Immature natural killer cell (primary cell): Measurements from ENCODE around the gene DHX16. TPM values are rescaled to one million over a fixed set of nuclear protein-coding genes. Genes with fewer than 3 reads are reported as not detected.
"Not testable (repeated sequence)": the region's sequence is repeated elsewhere in the genome, so short reads cannot be mapped to it uniquely, and the experiment has no call there.

Source experiments
- DNase-seq, 3 donors: peaks; one replicate each; pipeline ENCODE4 v3.0.0; 2022; ENCODE audit warnings: mixed read lengths in 1 of 3
- H3K27ac Mint-ChIP-seq, 6 donors: one replicate each; pipeline ENCODE4 v1.8.0; 2020; ENCODE audit warnings: mixed read lengths in 6 of 6, mild to moderate bottlenecking in 5 of 6, inconsistent platforms in 4 of 6, moderate library complexity in 3 of 6
- H3K27me3 Mint-ChIP-seq, 3 donors: one replicate each; pipeline ENCODE4 v1.8.0; 2020 to 2021; ENCODE audit warnings: low read depth in 3 of 3, mild to moderate bottlenecking in 3 of 3, mixed read lengths in 3 of 3, moderate library complexity in 3 of 3, inconsistent platforms in 1 of 3
- H3K36me3 Mint-ChIP-seq, 3 donors: one replicate each; pipeline ENCODE4 v1.8.0; 2020; ENCODE audit warnings: mixed read lengths in 3 of 3, inconsistent platforms in 2 of 3, mild to moderate bottlenecking in 2 of 3
- H3K4me1 Mint-ChIP-seq, 2 donors: one replicate each; pipeline ENCODE4 v1.8.0; 2020; ENCODE audit warnings: inconsistent platforms in 2 of 2, mild to moderate bottlenecking in 2 of 2, mixed read lengths in 2 of 2, moderate library complexity in 1 of 2
- H3K4me3 Mint-ChIP-seq, 5 donors: one replicate each; pipeline ENCODE4 v1.8.0; 2020; ENCODE audit warnings: mild to moderate bottlenecking in 5 of 5, mixed read lengths in 5 of 5, inconsistent platforms in 3 of 5, moderate library complexity in 3 of 5
- H3K9me3 Mint-ChIP-seq, 6 donors: one replicate each; pipeline ENCODE4 v1.8.0; 2020; ENCODE audit warnings: mild to moderate bottlenecking in 6 of 6, mixed read lengths in 6 of 6, inconsistent platforms in 4 of 6, moderate library complexity in 3 of 6
- polyA plus RNA-seq, 3 donors: library from polyadenylated mRNA; unstranded; fragments of 300-500 nt; fragmentation: Illumina TruSeq; gene quantifications; one replicate each; pipeline ENCODE4 v1.2.3, GENCODE V29; 2021

Gene DHX16
- polyA plus RNA-seq, 3 donors from 2014 or later, result 13.6 to 33.9 (median 14.4) TPM

DNA sequence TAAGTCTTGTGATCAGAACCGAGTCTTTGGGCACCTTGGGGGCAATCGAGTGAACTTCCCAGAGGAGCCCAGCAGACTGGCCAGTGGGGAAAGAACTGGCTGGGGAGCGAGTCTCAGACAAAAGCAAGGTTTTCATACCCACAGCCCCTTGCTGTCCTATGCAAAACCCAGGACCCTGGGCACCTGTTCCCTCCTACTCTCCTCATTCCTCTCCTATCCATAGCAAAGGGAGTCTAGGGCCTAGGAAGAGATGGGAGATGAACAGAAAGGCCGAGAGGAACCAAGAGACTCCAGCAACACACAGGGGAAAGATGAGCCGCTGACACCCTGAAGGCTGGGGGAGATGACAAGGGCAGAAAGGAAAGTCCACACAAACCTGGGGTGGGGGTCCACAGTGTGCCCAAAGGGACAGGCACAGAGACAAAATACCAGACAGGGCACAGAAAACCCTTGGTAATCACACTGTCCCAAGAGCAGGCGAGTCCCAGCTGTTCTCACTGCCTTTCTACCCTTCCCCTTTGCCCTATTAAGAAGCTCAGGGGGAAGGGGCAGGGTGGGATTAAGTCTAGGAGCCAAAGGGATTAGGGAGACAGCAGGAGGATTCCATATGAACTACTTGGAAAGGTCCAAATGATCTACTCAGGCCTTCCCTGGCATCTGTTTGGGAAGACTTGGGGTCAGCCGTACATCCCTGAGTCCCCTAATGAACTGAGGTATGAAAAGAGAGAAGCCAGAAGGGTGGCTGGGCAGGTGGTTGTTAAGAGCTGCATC, 7.1 kb upstream of the DHX16 start:
- H3K27me3 Mint-ChIP-seq, result peaks cover 11 to 15% (median 15%) of the 10 kb centered on the region in 3 donors
- H3K27ac Mint-ChIP-seq, result peak overlapping the region; percentile 85 to 99 (median 98)
- H3K4me3 Mint-ChIP-seq, result peak overlapping the region; percentile 79 to 100 (median 99)
- peaks cover 48 to 54% of the 10 kb centered on the region in 2 donors for H3K4me1 Mint-ChIP-seq
- no peaks in the 10 kb centered on the region for H3K9me3 Mint-ChIP-seq
- H3K36me3 Mint-ChIP-seq, result peaks cover 25 to 45% (median 38%) of the 10 kb centered on the region in 3 donors
- DNase-seq, result no peak

DNA sequence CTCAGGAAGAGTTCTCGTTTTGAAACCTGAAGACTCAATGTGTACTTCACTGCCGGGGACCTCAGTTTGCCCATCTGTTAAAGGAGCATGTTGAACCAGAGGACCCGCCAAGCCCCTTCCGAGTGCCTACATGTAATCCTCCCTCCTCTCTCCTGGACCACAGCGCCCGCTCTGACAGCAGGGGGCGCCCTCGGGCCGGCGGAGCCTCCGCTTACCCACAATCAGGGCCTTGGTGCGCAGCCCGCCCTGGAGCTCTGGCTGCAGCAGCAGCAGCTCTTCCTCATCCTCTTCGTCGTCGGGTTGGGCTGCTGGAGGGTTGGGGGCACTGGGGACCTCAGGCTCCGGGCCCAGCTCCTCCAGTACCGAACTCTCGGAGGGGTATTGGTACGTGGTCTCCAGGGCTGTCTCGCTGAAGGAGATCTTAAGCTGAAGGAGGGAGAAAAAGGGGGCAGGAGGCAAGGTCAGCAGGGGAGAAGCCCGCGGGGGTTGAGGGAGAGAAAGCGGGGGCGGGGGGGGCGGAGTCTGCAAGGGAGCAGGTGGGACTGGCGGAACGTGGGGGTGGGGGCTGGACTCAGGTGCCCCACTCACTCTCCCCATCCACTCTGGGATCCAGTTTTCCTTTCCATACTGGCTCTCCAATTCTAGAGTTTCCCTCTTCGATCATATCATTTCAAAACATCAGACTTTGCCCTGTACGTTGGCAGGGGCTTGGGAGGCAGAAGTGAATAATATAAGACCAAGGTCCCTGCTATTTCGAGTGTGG, 6.3 kb upstream of the DHX16 start:
- Mint-ChIP-seq H3K4me1 (peaks cover 46 to 53% of the 10 kb centered on the region in 2 donors), H3K4me3 (peak overlapping the region; percentile 79 to 100 (median 99)), H3K27ac (peak overlapping the region; percentile 85 to 99 (median 98)), H3K9me3 (no peaks in the 10 kb centered on the region), H3K36me3 (peaks cover 23 to 41% (median 35%) of the 10 kb centered on the region in 3 donors), H3K27me3 (peaks cover 9 to 13% (median 12%) of the 10 kb centered on the region in 3 donors)
- DNase-seq, result peak; percentile 87 to 90 (median 88)

DNA sequence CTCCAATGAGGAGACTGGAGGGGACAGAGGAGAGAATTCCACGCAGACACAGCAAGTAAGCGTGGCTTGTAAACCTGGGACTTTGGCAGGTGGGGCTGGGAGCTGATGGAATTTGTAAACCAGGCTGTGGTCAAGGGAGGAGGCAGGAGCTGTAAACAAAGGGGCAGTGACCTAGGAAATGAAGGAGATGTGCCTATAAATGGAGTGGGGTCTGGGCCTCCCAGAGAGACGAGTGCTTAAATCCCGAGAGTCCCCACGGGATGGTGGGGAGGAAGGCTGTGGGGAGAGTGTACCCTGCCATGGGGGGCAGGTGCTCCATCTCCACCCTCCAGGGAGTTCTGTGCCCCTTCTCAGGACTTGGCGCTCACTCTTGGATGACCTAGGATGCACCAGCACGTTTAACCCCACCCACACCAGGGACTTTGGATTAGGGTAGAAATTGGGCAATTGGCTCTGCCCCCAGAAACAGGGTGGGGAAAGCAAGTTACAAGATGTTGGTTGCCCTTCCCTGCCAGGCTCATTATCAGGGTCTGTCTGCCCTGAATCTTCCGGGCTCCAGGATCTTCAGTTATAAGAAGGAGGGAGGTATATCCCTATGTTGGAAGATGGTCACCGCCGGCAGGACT, 4.0 kb upstream of the DHX16 start:
- H3K4me1 Mint-ChIP-seq, result peaks cover 47 to 53% of the 10 kb centered on the region in 2 donors
- H3K27me3 Mint-ChIP-seq, result peaks cover 4 to 8% (median 6%) of the 10 kb centered on the region in 3 donors
- H3K36me3 Mint-ChIP-seq, result peaks cover 20 to 34% (median 27%) of the 10 kb centered on the region in 3 donors
- no peak for DNase-seq
- no peaks in the 10 kb centered on the region for H3K9me3 Mint-ChIP-seq
- peak overlapping the region in 1 of 5 donors; percentile 27 for H3K4me3 Mint-ChIP-seq
- H3K27ac Mint-ChIP-seq, result peak overlapping the region in 5 of 6 donors; percentile 31 to 76 (median 53)

DNA sequence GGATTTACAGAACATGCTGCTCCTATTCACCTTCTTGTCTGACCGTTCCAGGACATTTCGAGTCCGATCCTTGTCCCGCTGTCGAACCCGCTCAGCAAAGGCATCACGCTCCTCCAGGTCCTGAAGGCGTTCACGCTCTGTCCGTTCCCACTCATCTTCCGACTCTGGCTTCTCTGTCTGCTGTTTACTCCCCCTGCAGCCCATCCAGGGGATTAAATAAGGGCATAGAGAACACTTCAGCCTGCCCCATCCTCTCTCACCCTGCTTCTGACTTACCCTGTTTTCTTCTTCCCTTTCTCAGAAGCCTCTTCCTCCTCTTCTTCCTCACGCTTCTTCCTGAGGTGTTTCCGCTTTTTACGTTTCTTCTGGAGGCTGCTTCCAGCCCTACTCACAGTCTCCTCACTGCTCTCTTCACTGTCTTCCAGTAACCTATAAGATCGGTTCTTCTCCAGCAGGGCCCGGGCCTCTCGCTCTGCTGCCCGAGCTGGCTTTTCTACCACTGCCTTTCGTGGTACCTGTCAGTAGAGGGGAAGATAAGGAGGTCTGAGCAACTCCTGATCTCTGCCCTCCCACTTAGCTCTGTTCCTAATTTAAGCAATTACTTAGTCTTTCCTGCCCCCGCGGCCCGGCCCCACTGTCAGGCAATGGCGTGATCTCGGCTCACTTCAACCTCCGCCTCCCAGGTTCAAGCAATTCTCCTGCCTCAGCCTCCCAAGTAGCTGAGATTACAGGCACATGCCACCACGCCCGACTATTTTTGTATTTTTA, 1.9 kb downstream of the DHX16 start:
- Mint-ChIP-seq H3K9me3 (no peaks in the 10 kb centered on the region), H3K36me3 (peaks cover 6 to 23% (median 20%) of the 10 kb centered on the region in 3 donors), H3K27me3 (peaks cover 4 to 9% (median 5%) of the 10 kb centered on the region in 3 donors), H3K4me1 (peaks cover 27 to 30% of the 10 kb centered on the region in 2 donors), H3K4me3 (peak overlapping the region; percentile 73 to 87 (median 74)), H3K27ac (peak overlapping the region in 4 of 6 donors; percentile 34 to 66 (median 62))
- DNase-seq, result no peak

DNA sequence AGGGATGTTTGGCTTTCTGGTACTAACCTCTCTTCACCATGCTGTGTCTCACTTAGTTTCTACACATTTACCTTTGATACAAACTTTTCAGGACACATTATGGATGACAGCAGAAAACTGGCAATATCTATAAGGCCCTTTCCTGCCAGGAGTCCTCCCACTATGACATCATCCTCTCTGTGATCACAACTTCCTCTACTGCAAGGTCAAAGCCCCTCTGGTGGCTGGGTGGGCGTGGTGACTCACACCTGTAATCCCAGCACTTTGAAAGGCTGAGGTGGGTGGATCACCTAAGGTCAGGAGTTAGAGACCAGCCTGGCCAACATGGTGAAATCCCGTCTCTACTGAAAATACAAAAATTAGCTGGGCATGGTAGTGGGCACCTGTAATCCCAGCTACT, 6.5 kb downstream of the DHX16 start:
- H3K27ac Mint-ChIP-seq, result peak overlapping the region in 2 of 6 donors; percentile 7 to 57
- not testable (repeated sequence) for H3K27me3 Mint-ChIP-seq, H3K9me3 Mint-ChIP-seq, H3K4me3 Mint-ChIP-seq, DNase-seq
- peaks cover 23 to 52% (median 42%) of the 10 kb centered on the region in 3 donors for H3K36me3 Mint-ChIP-seq
- H3K4me1 Mint-ChIP-seq, result peaks cover 11 to 15% of the 10 kb centered on the region in 2 donors

DNA sequence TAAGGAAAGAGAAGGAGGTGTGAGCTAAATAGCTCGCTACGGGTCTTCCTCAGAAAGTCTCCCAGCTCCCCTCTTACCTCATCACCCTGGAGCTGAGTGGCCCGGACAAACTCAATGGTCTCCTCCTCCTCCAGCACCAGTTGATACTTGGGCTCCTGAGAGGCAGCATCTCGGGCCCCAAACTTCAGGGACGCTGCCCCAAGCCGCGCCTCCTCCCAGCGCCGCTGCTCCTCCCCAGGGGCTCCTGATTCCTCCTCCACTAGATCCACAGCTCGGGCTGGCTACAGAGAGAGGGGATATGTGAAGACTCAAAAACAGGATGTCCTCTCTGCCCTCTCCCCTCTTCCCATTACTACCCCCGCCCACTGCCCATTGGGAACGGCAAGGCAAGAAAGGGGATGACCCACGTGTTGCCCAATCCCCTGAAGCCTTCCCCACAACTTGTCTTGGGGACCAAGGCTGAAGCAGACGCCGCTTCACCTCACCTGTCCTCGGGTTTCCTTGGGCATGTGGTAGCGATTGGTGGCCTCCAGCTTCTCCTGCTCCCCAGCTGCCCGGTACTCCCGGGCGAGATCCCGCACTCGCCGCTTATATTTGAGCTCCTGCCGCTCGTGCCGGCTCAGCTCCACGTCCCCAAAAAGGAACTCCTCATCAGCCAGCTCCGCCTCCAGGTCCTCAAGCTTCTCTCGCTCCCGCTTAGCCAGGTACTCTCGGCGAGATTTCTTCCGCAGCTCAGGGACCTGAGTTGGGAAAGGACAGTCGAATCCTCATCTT, 7.6 kb downstream of the DHX16 start:
- no peaks in the 10 kb centered on the region for H3K27me3 Mint-ChIP-seq
- no peak overlapping the region for H3K4me3 Mint-ChIP-seq
- H3K4me1 Mint-ChIP-seq, result peaks cover under 1 to 5% of the 10 kb centered on the region in 2 donors
- DNase-seq, result no peak
- H3K36me3 Mint-ChIP-seq, result peaks cover 18 to 45% (median 35%) of the 10 kb centered on the region in 3 donors
- H3K27ac Mint-ChIP-seq, result no peak overlapping the region
- H3K9me3 Mint-ChIP-seq, result no peaks in the 10 kb centered on the region

DNA sequence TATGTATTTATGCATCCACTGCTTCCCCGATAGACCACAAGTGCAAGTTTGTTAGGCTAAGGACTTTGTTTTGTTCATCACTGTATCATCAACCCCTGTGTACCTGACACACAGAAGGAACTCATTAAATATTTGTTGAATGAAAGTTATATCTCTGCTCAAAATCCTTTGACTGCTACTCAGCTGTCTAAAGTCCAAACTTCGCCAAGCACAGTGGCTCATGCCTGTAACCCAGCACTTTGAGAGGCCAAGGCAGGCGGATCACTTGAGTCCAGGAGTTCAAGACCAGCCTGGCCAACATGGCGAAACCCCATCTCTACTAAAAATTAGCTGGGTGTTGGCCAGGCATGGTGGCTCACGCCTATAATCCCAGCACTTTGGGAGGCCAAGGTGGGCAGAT, 14.9 kb downstream of the DHX16 start:
- peaks cover 19 to 73% (median 46%) of the 10 kb centered on the region in 3 donors for H3K36me3 Mint-ChIP-seq
- not testable (repeated sequence) for H3K4me3 Mint-ChIP-seq, H3K9me3 Mint-ChIP-seq, H3K27me3 Mint-ChIP-seq, DNase-seq, H3K4me1 Mint-ChIP-seq
- peak overlapping the region in 2 of 6 donors; percentile 1 to 69 for H3K27ac Mint-ChIP-seq

DNA sequence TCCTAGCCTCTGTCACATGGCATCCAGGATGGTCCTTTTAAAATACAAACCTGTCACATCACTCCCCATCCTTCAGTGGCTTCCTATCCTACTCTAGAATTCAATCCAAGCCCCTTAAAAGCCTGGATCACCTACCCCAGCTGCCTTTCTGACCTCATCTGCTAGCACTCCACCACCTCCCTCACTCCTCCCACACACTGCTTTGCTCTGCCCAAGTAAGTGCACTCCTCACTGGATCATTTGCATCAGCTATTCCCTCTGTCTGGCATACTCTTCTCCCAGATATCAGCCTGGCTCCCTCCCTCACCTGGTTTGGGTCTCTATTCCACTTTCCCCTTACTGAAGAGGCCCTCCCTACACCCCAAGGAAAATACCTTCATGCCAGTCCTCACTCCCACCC, 15.4 kb downstream of the DHX16 start:
- no peak for DNase-seq
- Mint-ChIP-seq H3K4me3 (no peak overlapping the region), H3K36me3 (peaks cover 17 to 68% (median 45%) of the 10 kb centered on the region in 3 donors), H3K9me3 (no peaks in the 10 kb centered on the region), H3K4me1 (no peaks in the 10 kb centered on the region), H3K27ac (peak overlapping the region in 2 of 6 donors; percentile 1 to 69), H3K27me3 (peaks cover 0 to 5% (median 0%) of the 10 kb centered on the region in 3 donors)

DNA sequence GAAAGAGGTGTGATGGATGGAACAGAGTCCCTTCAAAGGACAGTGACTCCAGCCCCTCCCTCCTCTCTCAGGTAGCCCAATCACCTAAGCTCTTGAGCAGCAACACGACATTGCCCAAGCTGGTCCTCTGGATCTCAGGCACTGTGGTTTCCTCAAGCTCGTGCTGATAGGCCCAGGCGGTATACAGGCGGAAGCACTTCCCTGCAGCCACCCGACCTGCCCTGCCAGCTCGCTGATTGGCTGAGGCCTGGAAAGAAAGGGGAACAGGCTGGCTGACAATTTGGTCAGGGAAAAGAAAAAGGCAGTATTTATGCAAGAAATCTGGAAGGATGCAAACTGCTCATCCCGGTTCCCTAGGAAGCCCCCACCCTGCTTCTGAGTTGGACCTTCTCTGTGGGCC, 16.3 kb downstream of the DHX16 start:
- Mint-ChIP-seq H3K9me3 (no peaks in the 10 kb centered on the region), H3K4me3 (no peak overlapping the region), H3K36me3 (peaks cover 12 to 59% (median 39%) of the 10 kb centered on the region in 3 donors), H3K27me3 (peaks cover 0 to 5% (median 0%) of the 10 kb centered on the region in 3 donors), H3K4me1 (no peaks in the 10 kb centered on the region), H3K27ac (no peak overlapping the region)
- DNase-seq, result no peak

DNA sequence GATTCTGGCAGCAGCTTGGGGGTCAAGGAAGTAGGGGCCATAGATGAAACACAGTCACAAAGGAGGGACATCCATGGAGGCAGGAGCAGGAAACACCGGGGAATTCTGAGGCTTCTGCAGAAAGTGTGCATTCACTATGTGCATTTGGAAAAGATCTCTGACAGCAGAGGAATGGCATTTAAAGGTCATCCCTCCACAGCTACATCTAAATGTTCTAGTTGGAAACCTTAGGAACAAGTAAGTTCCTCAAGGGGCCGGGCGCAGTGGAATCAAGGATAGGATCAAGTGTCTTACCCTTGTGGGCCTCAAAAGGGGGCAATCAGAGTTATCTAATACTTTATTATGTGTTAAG, 17.1 kb downstream of the DHX16 start:
- H3K27ac Mint-ChIP-seq, result peak overlapping the region in 2 of 6 donors; percentile 30 to 31
- H3K4me3 Mint-ChIP-seq, result no peak overlapping the region
- no peaks in the 10 kb centered on the region for H3K9me3 Mint-ChIP-seq
- no peaks in the 10 kb centered on the region for H3K4me1 Mint-ChIP-seq
- peaks cover 0 to 5% (median 0%) of the 10 kb centered on the region in 3 donors for H3K27me3 Mint-ChIP-seq
- peaks cover 16 to 56% (median 36%) of the 10 kb centered on the region in 3 donors for H3K36me3 Mint-ChIP-seq
- DNase-seq, result no peak

DNA sequence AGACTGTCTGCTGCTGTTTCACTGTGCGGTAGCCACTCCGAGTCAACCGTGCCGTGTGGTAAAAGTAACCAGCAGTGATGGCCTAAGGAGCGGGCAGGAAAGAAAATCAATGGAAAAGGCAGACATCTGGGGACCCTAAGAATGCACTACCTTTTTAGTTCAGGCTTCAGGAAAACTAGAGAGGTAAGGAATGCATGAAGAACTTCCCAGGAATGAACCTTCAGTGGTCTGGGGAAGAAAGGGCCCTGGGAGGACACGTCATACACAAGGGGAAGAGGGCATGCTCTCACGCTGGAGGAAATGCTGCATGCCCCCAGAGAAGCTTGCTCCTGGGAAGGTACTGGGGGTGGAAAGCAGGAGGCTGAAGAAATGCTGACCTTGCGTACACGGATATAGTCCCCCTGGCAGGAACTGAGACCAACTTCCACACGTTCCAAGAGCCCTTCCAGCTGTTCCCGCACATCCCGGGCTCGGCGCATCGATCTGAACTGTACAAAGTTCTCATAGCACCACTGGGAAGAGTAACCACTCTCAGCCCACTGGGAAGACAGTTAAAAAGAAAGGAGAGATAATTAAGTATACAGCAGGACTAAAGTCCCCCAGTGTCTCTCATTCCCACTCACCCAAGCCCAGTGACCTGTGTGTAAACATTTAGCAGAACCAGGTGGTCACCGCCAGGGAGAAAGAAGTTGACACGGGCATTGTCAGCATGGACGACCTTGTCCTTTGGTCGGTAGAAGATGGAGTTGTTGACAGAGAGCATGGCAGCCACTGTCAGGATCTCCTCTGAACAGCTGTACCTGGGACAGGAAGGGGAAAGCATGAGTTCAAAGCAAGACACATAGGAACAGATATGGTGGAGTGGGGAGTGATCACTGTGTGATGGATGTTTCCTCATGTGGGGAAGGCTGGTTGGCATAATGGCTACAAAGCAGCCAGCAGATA, 17.7 kb downstream of the DHX16 start:
- H3K36me3 Mint-ChIP-seq, result peaks cover 16 to 54% (median 34%) of the 10 kb centered on the region in 3 donors
- H3K9me3 Mint-ChIP-seq, result no peaks in the 10 kb centered on the region

More for the DNA sequence above, 17.7 kb downstream of the DHX16 start:
- no peaks in the 10 kb centered on the region for H3K4me1 Mint-ChIP-seq
- no peak overlapping the region for H3K4me3 Mint-ChIP-seq
- peaks cover 0 to 5% (median 0%) of the 10 kb centered on the region in 3 donors for H3K27me3 Mint-ChIP-seq
- no peak for DNase-seq
- H3K27ac Mint-ChIP-seq, result peak overlapping the region in 2 of 6 donors; percentile 31 to 43
